ENCODE results near the gene ULBP1. TPM values are rescaled to one million over a fixed set of nuclear protein-coding genes. Genes with fewer than 3 reads are reported as not detected.
A peak's percentile ranks its signal among the peaks of the same experiment; 100 is the strongest.
"Not testable (repeated sequence)": the region's sequence is repeated elsewhere in the genome, so short reads cannot be mapped to it uniquely, and the experiment has no call there.

ULBP1 gene
- total RNA-seq, 4 donors from 2014 or later, result 0.32 to 0.38 TPM; not detected in 2

- WGBS, 2 donors, result 52 to 73% methylated on average over 2 of the region's 2 CpGs
- no peak overlapping the region for H3K4me3 ChIP-seq (ENCODE audit: low read depth, poor library complexity, severe bottlenecking)
- DNase-seq (ENCODE audit: low spot score in 2 of 2), result peak in 1 of 2 donors; percentile 50
- TF ChIP-seq POLR2A (IDR thresholded peaks at IDR 0.05) (no peak), CTCF (IDR thresholded peaks at IDR 0.05) (no peak)
- intact Hi-C loops (cut with DNase I; ENCODE audit: low total_unique reads), result no loop called here
Measured at GRCh38 chr6:149936743-149937142, 27.0 kb upstream of the ULBP1 start.

- intact Hi-C loops (cut with DNase I; ENCODE audit: low total_unique reads); H3K4me3 ChIP-seq (ENCODE audit: low read depth, poor library complexity, severe bottlenecking); DNase-seq (ENCODE audit: low spot score in 2 of 2): not testable (repeated sequence)
- 2 to 3% methylated on average over 14 to 18 of the region's 20 CpGs for WGBS, 2 donors
Measured at GRCh38 chr6:149938013-149938570, 25.7 kb upstream of the ULBP1 start.

- 1 to 4% methylated on average over 32 to 45 of the region's 58 CpGs for WGBS, 2 donors
- peak overlapping the region; percentile 17 for H3K4me3 ChIP-seq (ENCODE audit: low read depth, poor library complexity, severe bottlenecking)
- intact Hi-C loops (cut with DNase I; ENCODE audit: low total_unique reads), result no loop called here
- DNase-seq (ENCODE audit: low spot score in 2 of 2), result peak in 1 of 2 donors; percentile 84
- TF ChIP-seq POLR2A (IDR thresholded peaks at IDR 0.05), result no peak
- no peak for TF ChIP-seq CTCF (IDR thresholded peaks at IDR 0.05)
Measured at GRCh38 chr6:149938571-149939355, 25.0 kb upstream of the ULBP1 start.

GRCh38 chr6:149939356-149939648 is 24.4 kb upstream of the ULBP1 start:
- WGBS, 2 donors, result 33 to 35% methylated on average over 5 of the region's 5 CpGs
- TF ChIP-seq POLR2A (IDR thresholded peaks at IDR 0.05), result no peak
- no peak for TF ChIP-seq CTCF (IDR thresholded peaks at IDR 0.05)
- intact Hi-C loops (cut with DNase I; ENCODE audit: low total_unique reads), result no loop called here
- no peak for DNase-seq (ENCODE audit: low spot score in 2 of 2)
- H3K4me3 ChIP-seq (ENCODE audit: low read depth, poor library complexity, severe bottlenecking), result no peak overlapping the region

GRCh38 chr6:149939909-149940671 is 23.7 kb upstream of the ULBP1 start:
- peak in 1 of 2 donors; percentile 76 for DNase-seq (ENCODE audit: low spot score in 2 of 2)
- intact Hi-C loops (cut with DNase I; ENCODE audit: low total_unique reads), result loop anchor here (5.0 kb wide), 1 partner anchor 67 kb away; no protein-coding TSS in a partner anchor
- no peak for TF ChIP-seq CTCF (IDR thresholded peaks at IDR 0.05)
- no peak for TF ChIP-seq POLR2A (IDR thresholded peaks at IDR 0.05)
- WGBS, 2 donors, result 25 to 38% methylated on average over 6 of the region's 6 CpGs
- H3K4me3 ChIP-seq (ENCODE audit: low read depth, poor library complexity, severe bottlenecking), result no peak overlapping the region

- peak in 1 of 2 donors; percentile 76 for DNase-seq (ENCODE audit: low spot score in 2 of 2)
Measured at GRCh38 chr6:149940672-149940982, 23.1 kb upstream of the ULBP1 start.

More at GRCh38 chr6:149940672-149940982, 23.1 kb upstream of the ULBP1 start:
- TF ChIP-seq POLR2A (IDR thresholded peaks at IDR 0.05) (no peak), CTCF (IDR thresholded peaks at IDR 0.05) (no peak)
- WGBS, 2 donors, result 53 to 54% methylated on average over 6 of the region's 6 CpGs
- intact Hi-C loops (cut with DNase I; ENCODE audit: low total_unique reads), result loop anchor here (5.0 kb wide), 1 partner anchor 67 kb away; no protein-coding TSS in a partner anchor
- H3K4me3 ChIP-seq (ENCODE audit: low read depth, poor library complexity, severe bottlenecking), result no peak overlapping the region
